ENCODE measurements around the gene CHAF1A.

DNA sequence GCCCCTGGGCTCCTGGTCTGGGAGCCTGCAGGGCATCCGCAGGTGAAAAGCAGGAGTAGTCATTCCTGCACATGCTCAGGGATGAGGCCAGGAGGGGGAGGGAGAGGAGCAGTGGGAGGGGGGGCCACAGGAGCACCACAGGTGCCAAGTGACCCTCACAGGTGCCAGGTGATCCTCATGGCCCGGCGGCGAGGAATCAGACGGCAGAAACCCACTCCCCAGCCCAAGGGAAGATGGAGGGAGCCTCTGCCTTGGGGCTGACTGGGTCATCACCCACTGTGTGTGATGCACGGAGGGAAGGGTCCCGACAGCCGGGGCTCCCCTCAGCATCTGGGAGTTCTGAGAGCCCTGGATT is 29.4 kb upstream of the CHAF1A start:
- TF ChIP-seq POLR2A (IDR thresholded peaks at IDR 0.05) (no peak), CTCF (IDR thresholded peaks at IDR 0.05) (no peak), POLR2AphosphoS5 (IDR thresholded peaks at IDR 0.05) (no peak)
